SU-DHL-6 (cell line): ENCODE measurements around the gene FABP1.

Source experiments
- EZH2phosphoT487 ChIP-seq: fragments of 200-600 bp; sonication (generic), shearing (Covaris generic); conservative IDR thresholded peaks from 2 replicates; pipeline ENCODE4 v1.6.1; 2018; ENCODE audit warnings: mild to moderate bottlenecking, antibody characterized with exemption, low read length, moderate library complexity, mixed read lengths
- TF ChIP-seq, protein P1 (sequence below): fragments of 200-600 bp; sonication (generic); IDR thresholded peaks from one replicate; pipeline ENCODE4 v1.5.1; 2017; ENCODE audit warnings: antibody characterized with exemption, mild to moderate bottlenecking, low read length, moderate library complexity; ENCODE audit not compliant: insufficient read depth, poor library complexity, severe bottlenecking

DNA sequence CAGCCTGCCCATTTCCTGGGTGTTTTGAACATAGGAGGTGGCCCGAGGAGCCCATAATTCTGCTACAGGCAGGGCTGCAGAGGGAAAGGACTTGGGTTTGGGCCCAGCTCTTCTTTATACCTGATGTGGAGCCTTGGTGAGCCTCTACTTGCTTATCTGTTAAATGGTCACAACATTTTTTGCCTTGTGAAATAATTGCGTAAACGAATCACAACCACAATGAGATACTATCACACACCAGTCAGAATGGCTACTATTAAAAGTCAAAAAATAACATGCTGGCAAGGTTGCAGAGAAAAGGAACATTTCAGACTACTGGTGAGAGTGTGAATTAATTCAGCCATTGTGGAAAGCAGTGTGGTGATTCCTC, 4.1 kb upstream of the FABP1 start:
- TF ChIP-seq, protein P1, sequence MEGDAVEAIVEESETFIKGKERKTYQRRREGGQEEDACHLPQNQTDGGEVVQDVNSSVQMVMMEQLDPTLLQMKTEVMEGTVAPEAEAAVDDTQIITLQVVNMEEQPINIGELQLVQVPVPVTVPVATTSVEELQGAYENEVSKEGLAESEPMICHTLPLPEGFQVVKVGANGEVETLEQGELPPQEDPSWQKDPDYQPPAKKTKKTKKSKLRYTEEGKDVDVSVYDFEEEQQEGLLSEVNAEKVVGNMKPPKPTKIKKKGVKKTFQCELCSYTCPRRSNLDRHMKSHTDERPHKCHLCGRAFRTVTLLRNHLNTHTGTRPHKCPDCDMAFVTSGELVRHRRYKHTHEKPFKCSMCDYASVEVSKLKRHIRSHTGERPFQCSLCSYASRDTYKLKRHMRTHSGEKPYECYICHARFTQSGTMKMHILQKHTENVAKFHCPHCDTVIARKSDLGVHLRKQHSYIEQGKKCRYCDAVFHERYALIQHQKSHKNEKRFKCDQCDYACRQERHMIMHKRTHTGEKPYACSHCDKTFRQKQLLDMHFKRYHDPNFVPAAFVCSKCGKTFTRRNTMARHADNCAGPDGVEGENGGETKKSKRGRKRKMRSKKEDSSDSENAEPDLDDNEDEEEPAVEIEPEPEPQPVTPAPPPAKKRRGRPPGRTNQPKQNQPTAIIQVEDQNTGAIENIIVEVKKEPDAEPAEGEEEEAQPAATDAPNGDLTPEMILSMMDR, result no peak
- TF ChIP-seq EZH2phosphoT487, result no peak
